ENCODE data around the gene CD7.

CD7 gene

DNA sequence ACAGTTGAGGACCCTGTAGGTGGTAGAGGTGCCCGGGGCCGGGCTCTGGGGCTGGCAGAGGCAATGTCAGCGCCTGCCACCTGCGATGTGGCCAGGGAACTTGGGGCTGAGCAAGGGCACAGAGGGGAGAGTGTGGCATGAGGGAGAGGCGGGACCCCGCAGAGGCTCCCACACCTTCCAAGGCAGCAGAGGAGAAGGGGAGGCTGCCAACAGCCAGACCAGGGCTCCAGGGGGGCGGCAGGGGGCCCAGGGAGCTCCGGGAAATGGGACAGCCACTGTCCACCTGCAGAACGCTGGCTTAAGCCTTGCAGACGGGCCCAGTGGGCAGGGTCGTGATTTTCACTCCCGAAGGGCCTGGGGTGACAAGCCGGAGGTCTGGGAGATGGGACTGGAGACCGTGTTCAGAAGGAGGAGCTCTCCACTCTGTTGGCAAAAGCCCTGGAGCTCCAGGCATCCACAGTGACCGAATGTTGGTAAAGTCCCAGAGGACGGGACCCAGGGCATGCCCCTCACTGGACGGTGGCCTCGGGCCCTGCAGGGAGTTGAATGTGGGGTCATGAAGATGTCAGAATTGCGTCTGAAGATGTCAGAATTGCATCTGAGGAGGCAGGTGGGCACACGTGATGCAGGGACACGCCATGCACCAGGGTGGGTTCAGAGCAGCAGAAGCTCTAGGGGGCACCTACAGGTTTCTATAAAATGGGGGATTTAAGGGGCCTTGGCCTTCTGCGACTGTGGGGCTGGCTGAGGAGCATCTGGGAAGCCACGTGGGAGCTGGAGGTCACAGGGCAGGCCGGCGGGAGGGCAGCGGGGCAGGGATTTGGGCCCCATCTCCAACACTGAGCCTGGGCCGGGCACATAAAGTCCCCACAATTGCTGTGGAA is 18.6 kb downstream of the CD7 start:
- DNase-seq: no peak

DNA sequence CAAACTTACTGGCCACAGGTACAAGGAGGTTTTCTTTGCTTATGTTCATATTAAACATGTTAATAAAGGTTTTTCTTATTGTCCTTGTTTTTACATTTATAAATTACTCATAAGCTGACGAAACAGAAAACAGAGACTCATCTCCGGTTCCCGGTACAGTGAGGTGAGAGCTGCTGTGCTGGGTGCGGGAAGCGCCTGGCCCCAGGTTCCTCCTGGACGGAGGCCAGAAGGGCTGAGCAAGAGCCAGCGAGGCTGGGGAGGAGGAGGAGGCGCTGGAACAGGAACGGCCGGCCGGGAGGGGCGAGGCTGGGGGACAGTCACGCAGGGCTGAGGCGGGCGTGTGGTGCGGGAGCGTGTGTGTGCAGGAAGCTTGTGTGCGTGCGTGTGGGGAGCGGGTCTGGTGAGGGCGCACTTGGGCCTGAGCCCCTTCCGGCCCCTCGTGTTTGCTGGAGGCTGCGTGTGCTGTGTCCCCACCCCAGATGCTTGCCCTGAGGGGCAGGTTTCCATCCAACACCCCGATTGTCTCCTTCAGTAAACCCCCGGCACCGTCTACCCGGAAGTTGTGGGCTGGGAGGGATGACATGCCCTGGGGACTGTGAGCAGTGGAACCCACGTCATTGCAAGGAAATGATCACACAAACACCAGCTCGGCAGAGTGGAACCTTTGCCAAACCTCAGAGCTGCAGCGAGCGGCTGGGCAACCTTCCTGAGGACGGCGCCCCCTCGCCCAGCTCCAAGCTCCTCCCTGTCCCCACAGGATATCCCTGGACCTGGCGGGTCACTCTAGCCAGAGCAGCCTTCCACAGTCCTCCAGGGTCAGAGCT is 19.5 kb downstream of the CD7 start:
- peak in 11 of 14 donors; percentile 28 to 89 (median 64) for DNase-seq

DNA sequence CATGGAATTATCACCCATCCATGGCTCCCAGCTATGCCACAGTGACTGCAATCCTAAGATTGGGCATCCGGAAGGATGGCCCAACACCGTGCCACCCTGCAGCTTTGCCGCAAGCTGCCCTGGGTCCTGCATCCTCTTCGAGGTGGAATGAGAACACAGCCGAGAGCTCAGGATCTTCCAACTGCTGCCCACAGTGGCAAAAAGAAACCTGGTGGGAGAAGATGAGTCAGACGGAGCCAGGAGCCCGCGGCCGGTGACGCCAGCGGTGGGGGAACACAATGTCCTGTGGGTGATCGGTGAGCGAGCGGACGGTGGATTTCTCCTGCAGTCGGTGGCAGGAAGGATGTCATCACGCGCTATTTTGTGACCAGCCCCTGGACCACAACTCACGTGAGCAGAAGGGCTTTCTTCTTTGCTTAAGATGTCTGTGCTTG is 20.1 kb downstream of the CD7 start:
- peak in 9 of 14 donors; percentile 28 to 83 (median 43) for DNase-seq

DNA sequence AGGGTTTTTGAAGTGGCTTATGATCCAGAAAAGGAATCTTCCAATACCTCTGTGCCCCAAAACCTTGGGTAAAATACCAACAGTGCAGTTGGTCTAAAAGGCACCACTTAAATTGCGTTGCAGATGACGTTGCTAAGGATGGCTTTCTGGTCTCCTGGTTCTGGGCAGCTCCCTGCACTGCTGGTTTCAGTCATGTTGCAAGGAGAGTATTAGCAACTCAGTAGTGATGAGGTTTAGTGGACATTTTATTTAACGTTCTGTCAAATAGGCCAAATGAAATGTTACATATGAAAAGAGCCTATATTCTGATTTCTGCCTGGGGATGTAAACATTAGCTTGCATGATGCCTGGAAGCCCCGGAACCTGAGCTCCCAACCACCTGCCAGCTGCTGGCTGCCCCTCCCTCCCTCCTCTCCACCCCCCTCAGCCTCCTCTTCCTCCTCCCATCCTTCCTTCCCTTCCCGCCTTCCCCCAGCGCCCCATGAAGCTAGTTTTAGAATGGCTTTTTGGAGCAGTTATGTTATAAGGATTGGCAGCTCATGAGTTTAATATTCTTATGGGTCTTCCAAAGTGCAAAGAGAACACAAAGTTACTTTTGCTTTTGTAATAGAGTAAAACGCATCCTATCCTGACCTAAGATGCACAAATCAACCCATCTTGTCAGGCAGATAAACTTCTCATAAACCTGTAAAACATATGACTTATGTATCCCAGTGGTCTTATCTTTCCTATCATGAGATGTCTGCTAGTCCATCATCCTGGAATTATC is 20.7 kb downstream of the CD7 start:
- no peak for DNase-seq

DNA sequence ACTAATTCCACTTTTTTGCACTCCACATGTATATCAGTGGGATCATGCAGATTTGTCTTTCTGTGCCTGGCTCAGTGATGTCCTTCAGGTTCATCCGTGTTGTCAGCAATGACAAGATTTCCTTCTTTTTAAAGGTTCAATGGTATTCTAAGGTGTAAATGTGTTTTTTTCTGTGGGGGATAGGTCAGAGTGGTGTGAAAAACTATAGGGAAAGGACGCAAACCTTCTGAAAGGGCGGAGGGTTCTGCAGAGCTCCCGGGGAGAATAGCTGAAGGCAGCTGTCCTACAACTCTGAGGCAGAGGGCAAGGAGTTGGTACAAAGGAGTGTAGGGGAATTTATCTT is 22.0 kb downstream of the CD7 start:
- no peak for DNase-seq

DNA sequence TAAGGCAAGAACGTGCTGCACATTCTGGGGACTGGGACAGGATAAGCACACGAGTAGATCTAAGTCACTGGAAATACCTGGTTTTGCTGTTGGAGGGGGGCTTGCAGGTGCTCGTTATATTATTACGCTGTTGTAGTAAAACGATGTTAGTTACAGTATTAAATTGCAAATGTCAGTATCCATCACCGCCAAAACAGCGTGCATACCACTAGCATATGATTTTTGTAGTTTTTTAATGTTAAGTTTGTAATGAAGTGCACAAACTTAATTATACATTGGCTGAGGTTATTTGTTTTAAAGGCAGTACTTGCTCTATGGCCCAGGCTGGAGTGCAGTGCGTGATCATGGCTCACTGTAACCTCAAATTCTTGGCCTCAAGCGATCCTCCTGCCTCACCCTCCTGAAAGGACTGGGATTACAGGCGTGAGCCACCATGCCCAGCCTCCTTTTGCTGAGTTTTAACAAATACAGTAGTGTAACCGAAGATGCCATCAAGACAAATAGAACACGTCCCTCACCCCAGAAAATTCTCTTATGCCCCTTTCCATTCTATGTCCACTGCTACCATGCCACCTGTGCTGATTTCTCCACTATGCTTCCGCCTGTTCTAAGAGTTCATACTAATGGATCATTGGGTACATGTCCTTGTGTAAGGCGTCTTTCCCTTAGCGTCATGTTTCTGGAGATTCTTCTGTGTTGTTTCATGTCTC is 23.2 kb downstream of the CD7 start:
- no peak for DNase-seq

DNA sequence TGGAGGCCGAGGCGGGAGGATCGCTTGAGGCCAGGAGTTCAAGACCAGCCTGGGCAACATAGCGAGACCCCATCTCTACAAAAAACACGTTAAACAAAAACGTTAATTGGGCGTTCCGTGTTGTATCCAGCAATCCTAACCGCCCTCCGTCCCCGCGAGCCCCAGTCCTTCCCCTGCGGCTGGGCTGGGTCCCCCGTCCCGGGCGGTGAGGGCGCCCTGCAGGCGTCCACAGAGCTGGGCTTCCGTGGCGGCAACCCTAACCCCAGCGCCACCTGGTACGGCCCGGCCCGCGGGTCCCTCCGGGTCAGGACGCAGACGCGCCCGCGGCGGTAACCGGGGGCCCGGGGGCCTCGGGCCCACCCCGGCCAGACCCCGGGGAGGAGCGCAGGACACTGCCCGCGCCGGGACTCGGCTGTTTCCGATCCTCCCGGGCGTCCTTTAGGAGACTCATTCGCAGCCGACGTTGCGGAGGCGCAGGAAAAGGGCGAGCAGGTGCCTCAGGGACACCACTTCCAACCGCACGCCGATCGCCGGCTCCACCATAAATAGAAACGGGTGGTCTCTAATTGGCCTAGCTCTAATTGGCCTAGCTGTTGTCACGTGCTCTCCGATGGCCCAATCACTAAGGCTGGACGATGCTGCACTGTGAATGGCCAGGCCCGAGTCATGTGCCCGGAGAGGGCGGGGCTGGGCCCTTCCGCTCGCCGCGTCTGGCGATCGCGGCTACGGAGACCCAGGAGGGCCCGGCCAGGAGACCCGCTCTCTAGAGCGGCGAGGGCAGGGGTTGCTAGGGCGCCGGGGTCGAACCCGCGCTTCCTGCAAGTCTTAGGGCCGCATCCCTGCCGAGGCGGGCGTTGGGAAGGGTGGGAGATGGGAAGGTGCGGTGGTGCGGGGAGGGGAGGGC is 24.9 kb downstream of the CD7 start:
- peak; percentile 56 to 96 (median 93) for DNase-seq

DNA sequence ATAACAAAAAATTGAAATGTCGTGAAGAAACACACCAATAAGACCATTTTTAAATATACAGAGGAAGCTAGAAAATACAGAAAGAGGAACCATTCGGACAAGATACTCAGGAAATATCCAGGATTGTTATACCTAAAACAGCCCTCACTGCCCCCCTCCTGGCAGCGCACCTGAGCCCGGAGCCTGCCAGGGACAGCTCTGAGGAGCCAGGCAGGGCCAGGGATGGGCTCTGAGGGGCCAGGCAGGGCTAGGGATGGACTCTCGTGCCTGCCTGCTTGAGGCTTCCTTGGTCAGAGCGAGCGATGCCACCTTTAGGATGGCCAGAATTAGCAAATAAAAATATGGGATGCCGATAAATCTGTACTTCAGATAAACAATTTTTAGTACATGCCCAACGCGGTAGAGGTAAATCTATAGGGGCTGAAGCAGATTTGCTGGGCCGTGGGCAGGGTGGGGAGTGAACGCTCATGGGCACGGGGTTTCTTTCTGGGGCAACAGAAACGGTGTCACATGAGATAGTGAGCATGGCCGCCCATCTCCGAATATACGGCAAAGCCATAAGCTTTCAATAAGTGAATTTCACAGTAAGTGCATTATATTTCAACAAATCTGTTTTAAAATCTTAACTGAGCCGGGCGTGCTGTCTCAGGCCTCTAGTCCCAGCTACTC is 25.7 kb downstream of the CD7 start:
- no peak for DNase-seq

DNA sequence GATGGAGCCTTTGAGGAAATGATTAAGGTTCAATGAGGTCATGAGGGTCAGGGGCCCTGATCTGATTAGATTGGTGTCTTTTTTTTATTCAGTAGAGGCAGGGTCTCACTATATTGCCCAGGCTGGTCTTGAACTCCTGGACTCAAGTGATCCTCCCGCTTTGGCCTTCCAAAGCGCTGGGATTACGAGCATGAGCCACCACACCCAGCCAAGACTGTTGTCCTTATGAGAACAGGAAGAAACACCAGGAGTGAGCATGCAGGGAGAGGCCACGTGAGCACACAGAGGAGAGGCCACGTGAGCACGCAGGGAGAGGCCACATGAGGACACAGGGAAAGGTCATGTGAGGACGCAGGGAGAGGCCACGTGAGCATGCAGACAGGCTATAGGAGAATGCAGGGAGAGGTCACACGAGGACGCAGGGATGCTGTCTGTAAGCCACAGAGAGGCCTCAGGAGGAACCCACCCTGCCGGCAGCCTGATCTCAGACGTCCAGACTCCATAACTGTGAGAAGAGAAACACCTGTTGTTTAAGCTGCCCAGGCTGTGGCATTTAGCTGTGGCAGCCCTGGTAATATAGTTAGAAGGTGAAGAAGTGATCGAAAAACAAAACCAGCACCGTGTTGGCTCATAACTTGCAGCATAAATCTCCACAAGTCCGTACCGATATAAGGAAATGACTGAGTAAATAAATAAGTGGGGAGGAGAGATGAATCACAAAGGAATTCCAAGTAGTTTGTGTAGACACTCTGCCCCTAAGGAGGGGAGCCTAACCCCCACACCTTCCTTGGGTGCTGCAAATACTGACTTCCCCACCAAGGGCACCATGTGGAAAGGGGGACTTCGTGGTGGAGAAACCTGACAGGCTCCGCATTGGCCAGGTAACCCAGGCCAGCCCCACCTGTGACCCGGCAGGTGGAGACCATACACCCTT is 29.3 kb downstream of the CD7 start:
- peak in 1 of 14 donors; percentile 22 for DNase-seq

DNA sequence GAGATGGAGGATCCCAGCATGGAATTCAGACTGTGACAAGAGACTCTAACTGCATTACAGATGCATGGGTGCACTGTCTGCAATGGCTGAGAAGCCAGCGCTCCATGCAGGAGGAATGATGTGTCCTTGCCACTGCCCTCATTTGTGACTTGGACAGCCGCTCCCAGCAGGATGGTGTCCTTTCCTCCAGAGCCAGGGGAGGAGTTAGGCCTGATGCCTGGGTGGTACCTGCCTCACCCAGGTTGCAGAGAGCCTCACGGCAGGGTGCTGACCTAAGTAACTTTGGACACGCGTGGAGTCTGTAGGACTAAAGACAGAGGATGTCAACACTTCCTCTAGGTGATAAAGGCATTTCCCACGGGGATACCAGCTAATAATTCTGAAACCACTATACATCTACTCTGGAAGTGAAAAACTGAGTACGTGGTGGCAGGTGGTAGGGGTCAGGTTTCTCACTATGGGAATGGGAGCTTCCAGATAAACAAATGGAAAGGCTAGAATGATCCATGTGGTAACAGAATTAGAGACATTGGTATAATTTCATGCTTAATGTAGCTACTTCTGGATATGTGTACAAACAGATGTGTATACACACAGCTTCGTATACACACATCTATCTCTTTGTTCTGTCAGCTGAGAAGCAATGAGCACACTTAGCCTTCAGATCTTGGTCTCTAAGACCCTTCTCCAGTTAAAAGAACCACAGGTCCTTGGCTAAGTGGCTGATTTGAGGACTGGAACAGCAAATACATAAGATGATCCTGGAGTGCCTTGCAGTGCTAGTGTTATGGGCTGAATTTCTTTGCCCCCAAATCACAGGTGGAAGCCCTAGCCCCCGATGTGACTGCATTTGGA is 30.2 kb downstream of the CD7 start:
- no peak for DNase-seq

DNA sequence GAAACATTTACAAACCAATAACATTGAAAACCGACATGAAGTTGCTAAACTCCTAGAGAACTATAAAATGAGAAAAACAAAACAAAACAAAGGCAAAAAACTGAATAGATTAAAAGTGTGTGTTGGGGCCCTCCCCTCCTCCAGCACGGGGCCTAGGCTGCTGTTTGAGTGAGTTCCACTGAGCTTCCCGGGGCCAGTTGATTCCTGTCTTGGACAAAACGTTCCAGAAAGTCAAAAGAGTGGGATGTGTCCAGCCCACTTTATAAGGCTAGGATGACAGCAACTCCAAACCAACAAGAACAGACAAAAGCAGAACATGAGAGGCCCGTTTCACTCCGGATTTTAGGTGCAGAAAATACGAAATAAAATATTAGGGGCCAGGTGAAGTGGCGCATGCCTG is 32.3 kb downstream of the CD7 start:
- DNase-seq: no peak

DNA sequence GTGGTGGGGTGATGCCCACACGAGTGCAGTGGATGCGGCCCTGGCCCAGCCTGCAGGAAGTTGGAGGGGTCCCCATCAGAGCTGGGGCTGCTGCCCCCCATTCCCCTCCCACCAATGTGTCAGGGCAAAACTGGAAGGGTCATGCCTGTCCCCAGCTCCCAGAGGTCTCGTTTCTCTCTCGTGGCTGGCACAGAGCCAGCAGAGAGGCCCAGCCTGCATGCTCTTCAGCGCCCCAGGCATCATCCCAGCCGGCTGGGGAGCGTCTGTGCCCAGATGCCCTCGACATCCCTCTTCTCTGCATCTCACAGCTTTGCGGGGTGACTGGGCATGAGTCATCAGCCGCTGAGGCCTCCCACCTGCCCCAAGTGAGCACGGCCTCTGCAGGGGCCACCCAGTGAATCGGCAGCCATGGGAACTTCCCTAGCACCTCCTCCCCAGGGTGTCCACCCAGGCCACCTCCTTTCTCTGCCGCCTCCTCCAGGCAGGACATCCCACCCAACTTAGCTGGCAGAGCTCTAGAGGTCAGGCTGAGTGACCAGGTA is 34.1 kb downstream of the CD7 start:
- DNase-seq: peak in 1 of 14 donors; percentile 55

DNA sequence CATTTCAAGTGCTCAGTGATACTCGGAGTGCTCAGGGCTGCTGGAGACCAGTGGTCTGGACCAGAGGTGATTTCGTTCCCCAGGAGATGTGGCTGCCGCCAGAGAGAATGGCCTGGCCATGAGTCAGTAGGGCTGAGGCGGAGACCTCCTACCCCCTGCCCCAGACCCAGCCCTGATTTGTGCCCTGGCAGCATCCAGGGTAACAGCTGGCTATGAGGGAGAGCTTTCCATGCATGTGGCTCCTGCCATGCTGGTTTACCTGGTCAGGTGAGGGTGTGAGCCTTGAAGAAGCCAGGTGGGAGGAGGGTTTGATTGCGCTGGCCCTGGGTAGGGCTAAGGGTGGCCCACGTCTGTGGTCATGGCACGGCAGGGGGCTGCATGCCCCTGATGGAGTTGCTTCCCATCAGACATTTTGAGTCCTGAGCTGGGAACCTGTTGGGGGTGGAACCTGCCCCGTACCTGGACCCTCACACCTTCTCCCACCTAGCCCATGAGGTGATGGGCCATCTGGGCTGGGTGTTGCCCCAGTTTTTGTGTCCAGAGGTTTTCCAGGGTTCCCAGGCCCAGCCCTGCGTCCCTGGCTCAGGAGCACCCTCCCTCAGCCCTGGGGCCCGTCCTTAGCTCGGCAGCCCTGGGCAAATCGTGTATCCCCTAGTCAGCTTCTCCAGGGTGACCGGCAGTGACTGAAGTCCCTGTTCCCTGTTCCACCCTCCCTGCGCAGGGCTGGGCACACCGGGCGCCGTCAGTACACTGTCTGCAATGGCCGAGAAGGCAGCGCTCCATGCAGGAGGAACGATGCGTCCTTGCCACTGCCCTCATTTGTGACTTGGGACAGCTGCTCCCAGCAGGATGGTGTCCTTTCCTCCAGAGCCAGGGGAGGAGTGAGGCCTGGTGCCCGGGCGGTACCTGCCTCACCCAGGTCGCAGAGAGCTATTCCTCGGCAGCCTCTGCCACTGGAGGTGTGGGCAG is 34.9 kb downstream of the CD7 start:
- peak in 1 of 14 donors; percentile 68 for DNase-seq

DNA sequence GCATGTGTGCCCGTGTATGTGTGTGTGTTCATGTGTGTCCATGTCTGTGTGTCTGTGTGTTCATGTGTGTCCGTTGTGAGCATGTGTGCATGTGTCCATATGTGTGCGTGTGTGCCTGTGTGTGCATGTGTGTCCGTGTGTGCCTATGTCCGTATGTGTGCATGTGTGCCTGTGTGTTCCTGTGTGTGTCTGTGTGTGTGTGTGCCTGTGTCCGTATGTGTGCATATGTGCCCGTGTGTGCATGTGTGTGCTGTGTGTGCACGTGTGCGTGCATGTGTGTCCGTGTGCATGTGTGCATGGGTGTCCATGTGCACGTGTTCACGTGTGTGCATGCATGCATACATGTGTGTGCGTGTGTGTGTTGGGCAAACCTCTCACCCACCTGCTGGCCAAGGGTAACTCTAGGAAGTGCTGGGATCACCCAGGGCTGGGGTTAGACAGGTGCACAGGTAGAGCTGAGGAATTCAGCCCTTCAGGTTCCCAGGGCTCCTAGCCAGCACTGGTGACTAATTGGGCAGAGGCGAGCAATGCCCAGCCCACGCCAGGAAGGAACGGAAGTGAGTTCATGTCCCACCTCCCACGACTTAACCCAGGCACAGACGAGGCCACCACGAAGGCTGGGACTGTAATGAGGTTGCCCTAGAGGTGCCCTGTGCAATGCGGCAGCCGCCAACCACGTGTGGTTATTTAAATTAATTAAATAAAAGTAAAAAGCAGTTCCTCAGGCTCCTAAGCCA is 35.7 kb downstream of the CD7 start:
- no peak for DNase-seq

DNA sequence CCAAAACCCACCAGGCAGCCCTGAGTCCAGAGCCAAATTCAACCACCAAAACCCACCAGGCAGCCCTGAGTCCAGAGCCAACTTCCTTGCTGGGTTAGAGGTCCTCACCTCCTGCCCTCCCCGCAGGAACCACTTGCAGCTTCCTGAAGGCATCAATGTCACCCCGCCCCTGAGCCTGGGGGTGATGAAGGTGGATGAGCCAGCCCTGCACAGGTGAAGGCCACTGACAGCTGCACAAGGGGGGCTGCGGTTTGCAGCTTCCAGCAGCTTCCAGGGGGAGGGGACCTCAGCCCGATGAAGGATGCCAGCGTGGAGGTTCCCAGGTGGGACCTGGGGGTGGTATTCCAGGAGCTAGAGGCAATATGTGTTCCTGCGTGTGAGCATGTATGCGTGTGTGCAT is 36.3 kb downstream of the CD7 start:
- DNase-seq: no peak

DNA sequence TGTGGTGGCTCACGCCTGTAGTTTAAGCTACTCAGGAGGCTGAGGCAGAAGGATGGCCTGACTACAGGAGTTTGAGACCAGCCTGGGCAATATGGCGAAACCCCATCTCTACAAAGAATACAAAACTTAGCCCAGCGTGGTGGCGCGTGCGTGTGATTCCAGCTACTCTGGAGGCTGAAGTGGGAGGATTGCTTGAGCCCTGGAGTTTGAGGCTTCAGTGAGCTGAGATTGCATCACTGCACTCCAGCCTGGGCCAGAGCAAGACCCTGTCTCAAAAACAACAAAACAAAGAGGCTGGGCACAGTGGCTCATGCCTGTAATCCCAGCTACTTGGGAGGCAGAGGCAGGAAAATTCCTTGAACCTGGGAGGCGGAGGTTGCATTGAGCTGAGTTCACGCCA is 36.9 kb downstream of the CD7 start:
- no peak for DNase-seq
